Activated T-cell treated with anti-CD3 and anti-CD28 coated beads, Interleukin-2, amount 50 U/mL, for 72 hours (primary cell): ENCODE results near the gene PROM1. TPM values are rescaled to one million over a fixed set of nuclear protein-coding genes. Genes with fewer than 3 reads are reported as not detected.

ENCODE experiments used
- ATAC-seq, 2 donors: fragments of 150-1000 bp; cut with Tn5 transposase; replicated peaks in 1 of 2; 2 replicates each; pipeline ENCODE4 v1.10.0; 2021; ENCODE audit warnings: moderate library complexity in 2 of 2, mild to moderate bottlenecking in 1 of 2
- DNase-seq, 2 donors: peaks; one replicate each; pipeline ENCODE4 v3.0.0; 2021 to 2022; ENCODE audit warnings: mixed read lengths in 1 of 2
- H3K27ac Mint-ChIP-seq: one replicate; pipeline ENCODE4 v1.8.0; 2022; ENCODE audit warnings: mild to moderate bottlenecking, moderate library complexity, mixed read lengths
- H3K27me3 Mint-ChIP-seq: one replicate; pipeline ENCODE4 v1.8.0; 2022; ENCODE audit warnings: low read depth, mixed read lengths
- H3K36me3 Mint-ChIP-seq, 2 donors: one replicate each; pipeline ENCODE4 v1.8.0; 2022; ENCODE audit warnings: mixed read lengths in 2 of 2, mild to moderate bottlenecking in 1 of 2; ENCODE audit not compliant: insufficient read depth in 2 of 2
- H3K4me1 Mint-ChIP-seq: one replicate; pipeline ENCODE4 v1.8.0; 2022; ENCODE audit warnings: low read depth, mixed read lengths
- H3K4me3 Mint-ChIP-seq, 2 donors: one replicate each; pipeline ENCODE4 v1.8.0; 2022; ENCODE audit warnings: mild to moderate bottlenecking in 2 of 2, mixed read lengths in 2 of 2, moderate library complexity in 2 of 2
- H3K9me3 Mint-ChIP-seq, 2 donors: one replicate each; pipeline ENCODE4 v1.8.0; 2022; ENCODE audit warnings: mixed read lengths in 2 of 2
- total RNA-seq, 2 donors: library from RNA; stranded (reverse); gene quantifications; one replicate each; pipeline ENCODE4 v1.2.3, GENCODE V29; 2022

PROM1 gene
- total RNA-seq, 2 donors from 2014 or later = 0.22 to 1.6 TPM

DNA sequence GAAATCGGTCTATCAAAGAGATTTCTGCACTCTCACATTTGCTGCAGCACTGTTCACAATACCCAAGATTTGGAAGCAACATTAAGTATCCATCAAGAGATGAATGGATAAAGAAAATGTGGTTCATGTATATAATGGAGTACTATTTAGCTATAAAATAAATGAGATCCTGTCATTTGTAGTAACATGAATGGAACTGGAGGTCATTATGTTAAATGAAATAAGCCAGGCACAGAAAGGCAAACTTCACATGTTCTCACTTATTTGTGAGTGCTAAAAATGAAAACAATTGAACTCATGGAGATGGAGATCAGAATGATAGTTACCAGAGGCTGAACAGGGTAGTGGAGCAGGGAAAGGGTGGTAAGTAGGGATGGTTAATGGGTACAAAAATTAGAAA lies 17.0 kb upstream of the PROM1 start:
- Mint-ChIP-seq H3K36me3 (no peaks in the 10 kb centered on the region), H3K27me3 (peaks cover 28% of the 10 kb centered on the region), H3K9me3 (no peaks in the 10 kb centered on the region), H3K4me3 (no peak overlapping the region), H3K27ac (no peak overlapping the region), H3K4me1 (no peaks in the 10 kb centered on the region)
- ATAC-seq (no peak), DNase-seq (no peak)

DNA sequence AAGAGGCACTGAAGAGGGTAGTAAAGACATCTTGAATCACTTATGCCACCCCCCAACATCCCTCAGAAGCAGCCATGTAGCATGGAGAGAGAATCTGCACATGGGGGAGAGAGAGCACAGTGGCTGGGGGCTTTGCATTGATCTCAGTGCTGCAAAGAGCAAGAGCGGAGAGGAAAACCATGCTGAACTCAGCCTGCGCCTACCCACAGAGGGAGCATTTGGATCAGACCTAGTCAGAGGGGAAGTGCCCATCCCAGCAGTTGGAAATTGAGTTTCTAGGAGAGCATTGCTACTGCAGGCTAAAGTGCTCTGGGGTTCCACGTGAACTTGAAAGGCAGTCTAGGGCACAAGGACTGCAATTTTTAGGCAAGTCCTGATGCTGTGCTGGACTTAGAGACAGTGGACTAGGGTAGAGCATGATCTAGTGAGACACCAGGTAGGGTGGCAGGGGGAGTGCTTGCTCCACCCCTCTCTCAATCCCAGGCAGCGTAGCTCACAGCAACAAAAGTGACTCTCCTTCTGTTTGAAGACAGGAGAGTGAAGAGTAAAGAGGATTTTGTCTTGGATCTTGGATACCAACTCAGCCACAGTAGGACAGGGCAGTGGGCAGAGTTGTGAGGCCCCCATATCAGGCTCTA lies 9.0 kb upstream of the PROM1 start:
- H3K4me1 Mint-ChIP-seq = no peaks in the 10 kb centered on the region

DNA sequence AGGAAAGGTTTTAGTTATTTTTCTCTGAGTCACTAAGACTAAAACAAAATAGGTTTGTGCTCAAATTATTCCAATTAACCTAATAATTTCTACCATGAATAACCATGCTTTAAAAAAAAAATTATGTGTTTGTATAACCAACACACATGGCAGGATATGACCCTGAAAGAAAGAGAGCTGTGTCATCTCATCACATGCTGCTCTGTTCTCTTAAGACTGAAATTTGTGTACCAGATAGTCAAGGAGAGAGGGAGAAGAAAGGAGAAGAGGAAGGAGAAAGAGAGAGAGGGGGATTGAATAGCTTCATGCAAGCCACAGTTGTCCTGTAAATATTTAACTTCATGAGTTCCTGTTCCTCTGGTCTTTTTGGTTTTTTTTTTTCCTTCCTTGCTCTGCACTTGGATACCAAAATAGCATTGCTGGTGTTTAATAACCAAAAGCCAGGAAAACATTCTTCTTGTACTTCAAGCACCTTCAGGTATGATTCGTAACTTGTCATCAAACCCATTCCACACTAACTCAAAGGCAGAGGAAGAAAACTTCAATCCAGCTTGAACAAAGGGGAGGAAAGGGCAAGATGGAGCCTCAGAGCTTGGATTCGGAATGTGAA lies 6.4 kb upstream of the PROM1 start:
- H3K36me3 Mint-ChIP-seq = peaks cover 1 to 2% of the 10 kb centered on the region in 2 donors
- H3K4me3 Mint-ChIP-seq = no peak overlapping the region
- no peaks in the 10 kb centered on the region for H3K9me3 Mint-ChIP-seq
- DNase-seq = no peak
- peaks cover 63% of the 10 kb centered on the region for H3K27me3 Mint-ChIP-seq
- ATAC-seq = no peak
- no peaks in the 10 kb centered on the region for H3K4me1 Mint-ChIP-seq
- no peak overlapping the region for H3K27ac Mint-ChIP-seq

More for the DNA sequence above, 9.0 kb upstream of the PROM1 start:
- peaks cover 0 to 2% of the 10 kb centered on the region in 2 donors for H3K36me3 Mint-ChIP-seq
- H3K27me3 Mint-ChIP-seq = peaks cover 71% of the 10 kb centered on the region
- ATAC-seq (no peak), DNase-seq (no peak)
- H3K4me3 Mint-ChIP-seq = no peak overlapping the region
- H3K9me3 Mint-ChIP-seq = no peaks in the 10 kb centered on the region
- no peak overlapping the region for H3K27ac Mint-ChIP-seq

DNA sequence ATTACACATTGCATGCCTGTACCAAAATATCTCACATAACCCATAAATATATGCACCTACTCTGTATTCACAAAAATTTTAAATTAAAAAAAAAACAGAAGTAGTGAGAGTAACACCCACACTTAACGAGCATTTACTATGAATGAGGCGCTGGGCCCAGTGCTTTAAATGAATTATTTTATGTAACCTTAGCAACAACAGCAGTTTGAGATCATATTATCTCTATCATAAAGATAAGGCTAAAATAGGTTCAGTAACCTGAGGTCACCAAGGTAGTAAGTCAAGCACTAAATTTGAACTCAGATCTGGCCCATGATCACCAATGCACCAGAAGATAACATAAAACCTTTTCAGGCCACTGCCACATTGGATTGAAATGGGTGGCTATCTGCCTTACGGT lies 5.3 kb upstream of the PROM1 start:
- DNase-seq (no peak), ATAC-seq (no peak)
- peaks cover 0 to 5% of the 10 kb centered on the region in 2 donors for H3K9me3 Mint-ChIP-seq
- H3K27ac Mint-ChIP-seq = no peak overlapping the region
- H3K27me3 Mint-ChIP-seq = peaks cover 67% of the 10 kb centered on the region
- H3K36me3 Mint-ChIP-seq = peaks cover 6 to 11% of the 10 kb centered on the region in 2 donors
- no peak overlapping the region for H3K4me3 Mint-ChIP-seq
- peaks cover 1% of the 10 kb centered on the region for H3K4me1 Mint-ChIP-seq

DNA sequence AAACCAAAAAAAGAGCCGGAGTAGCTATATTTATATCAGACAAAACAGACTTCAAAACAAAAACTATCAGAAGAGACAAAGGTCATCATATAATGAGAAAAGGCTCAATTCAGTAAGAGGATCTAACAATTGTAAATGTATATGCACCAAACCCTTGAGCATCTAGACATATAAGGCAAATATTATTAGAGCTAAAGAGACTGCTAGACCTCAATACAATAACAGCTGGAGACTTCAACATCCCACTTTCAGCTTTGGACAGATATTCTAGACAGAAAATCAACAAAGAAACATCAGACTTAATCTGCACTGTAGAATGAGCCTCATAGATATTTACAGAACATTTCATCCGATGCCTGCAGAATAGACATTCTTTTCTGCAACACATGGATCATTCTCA lies 4.8 kb upstream of the PROM1 start:
- no peak overlapping the region for H3K27ac Mint-ChIP-seq
- peaks cover 6% of the 10 kb centered on the region for H3K4me1 Mint-ChIP-seq
- H3K27me3 Mint-ChIP-seq = peaks cover 67% of the 10 kb centered on the region
- H3K9me3 Mint-ChIP-seq = peaks cover 0 to 5% of the 10 kb centered on the region in 2 donors
- DNase-seq = no peak
- ATAC-seq = no peak
- H3K4me3 Mint-ChIP-seq = no peak overlapping the region
- H3K36me3 Mint-ChIP-seq = peaks cover 4 to 13% of the 10 kb centered on the region in 2 donors

DNA sequence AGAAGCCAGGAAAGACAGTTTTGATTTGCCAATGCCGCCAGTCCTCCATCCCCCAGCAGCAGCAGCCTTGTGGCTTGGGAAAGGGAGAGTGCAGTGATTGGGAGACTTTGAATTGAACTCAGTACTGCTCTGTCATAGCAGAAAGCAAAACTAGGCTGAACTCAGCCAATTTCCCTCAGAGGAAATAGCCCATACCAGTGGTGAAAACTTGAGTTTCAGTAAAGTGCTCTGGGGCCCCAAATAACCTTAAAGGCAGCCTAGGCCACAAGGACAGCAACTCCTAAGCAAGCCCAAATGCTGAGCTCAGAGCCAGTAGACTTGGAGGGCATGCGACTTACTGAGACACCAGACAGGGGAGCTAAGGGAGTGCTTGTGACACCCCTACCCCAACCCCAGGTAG lies 2.0 kb upstream of the PROM1 start:
- Mint-ChIP-seq H3K4me3 (no peak overlapping the region), H3K27me3 (peaks cover 66% of the 10 kb centered on the region), H3K9me3 (peaks cover 0 to 5% of the 10 kb centered on the region in 2 donors), H3K36me3 (peaks cover 4 to 13% of the 10 kb centered on the region in 2 donors), H3K4me1 (peaks cover 20% of the 10 kb centered on the region), H3K27ac (no peak overlapping the region)
- DNase-seq = no peak
- ATAC-seq = peak in 1 of 2 donors; percentile 41

DNA sequence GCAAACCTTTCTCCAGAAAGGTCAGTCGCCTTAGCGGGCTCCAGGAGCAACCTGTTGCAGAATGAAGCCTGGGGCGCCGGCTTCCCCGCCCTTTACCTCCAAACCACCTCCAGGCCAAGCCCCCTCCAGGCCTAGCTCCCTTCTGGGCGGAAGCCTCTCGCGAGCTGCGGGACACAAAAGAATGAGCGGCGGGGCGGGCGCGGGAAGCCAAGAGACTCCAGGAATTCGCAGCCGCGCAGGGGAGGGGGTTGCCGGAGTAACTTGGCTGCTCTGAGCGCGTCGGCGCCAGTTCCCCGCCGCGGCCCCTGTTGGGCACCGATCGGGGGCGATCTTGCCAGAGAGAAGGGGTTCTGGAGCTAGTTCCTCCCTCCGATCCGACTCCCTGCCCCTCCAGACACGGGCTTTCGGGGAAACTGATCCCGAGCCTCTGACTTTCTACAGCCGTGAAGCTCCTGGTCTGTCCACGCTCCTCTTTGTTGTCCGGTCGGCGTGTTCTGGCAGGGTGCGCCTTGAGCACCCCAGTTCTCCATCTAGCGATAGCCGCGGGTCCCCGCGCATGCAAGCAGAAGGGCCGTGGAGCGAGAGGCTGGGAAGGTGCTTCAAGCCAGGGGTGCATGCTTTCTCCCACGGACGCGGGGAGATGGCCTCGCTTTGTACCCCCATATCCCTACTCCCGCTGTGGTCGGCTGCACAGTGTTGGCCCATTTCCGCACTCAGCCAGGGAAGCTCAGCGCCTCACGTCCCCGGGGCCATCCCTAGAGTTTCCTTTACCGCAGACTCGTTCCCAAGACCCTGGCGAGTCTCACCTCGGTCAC lies 1.2 kb downstream of the PROM1 start:
- peak overlapping the region; percentile 81 to 88 for H3K4me3 Mint-ChIP-seq
- H3K27me3 Mint-ChIP-seq = peaks cover 66% of the 10 kb centered on the region
- ATAC-seq (peak; percentile 25 to 39), DNase-seq (peak; percentile 21 to 30)
- H3K4me1 Mint-ChIP-seq = peaks cover 27% of the 10 kb centered on the region
- peaks cover 0 to 5% of the 10 kb centered on the region in 2 donors for H3K9me3 Mint-ChIP-seq
- no peak overlapping the region for H3K27ac Mint-ChIP-seq
- H3K36me3 Mint-ChIP-seq = peaks cover 4 to 13% of the 10 kb centered on the region in 2 donors

DNA sequence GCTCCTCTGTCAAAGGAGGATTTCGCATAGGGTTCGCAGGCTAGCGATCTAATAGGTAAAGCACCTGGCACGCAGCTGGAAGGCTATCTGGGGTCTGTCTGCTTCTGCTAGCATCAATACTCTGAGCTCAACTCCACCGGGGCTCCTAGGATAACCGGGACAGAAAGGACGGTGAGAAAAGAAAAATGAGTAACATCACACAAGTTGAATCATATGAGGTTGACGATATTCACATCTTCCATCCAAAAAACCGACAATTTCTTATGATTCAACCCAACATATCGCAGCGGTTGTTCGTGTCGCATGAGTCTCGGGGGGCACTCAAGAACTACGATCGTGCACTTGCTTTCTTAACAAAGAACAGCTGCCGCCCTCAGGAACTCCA lies 1.8 kb downstream of the PROM1 start:
- DNase-seq (no peak), ATAC-seq (peak; percentile 65 to 75)
- Mint-ChIP-seq H3K4me1 (peaks cover 27% of the 10 kb centered on the region), H3K36me3 (peaks cover 4 to 13% of the 10 kb centered on the region in 2 donors), H3K27me3 (peaks cover 66% of the 10 kb centered on the region), H3K9me3 (peaks cover 0 to 5% of the 10 kb centered on the region in 2 donors), H3K27ac (peak overlapping the region; percentile 68), H3K4me3 (peak overlapping the region; percentile 81 to 88)

DNA sequence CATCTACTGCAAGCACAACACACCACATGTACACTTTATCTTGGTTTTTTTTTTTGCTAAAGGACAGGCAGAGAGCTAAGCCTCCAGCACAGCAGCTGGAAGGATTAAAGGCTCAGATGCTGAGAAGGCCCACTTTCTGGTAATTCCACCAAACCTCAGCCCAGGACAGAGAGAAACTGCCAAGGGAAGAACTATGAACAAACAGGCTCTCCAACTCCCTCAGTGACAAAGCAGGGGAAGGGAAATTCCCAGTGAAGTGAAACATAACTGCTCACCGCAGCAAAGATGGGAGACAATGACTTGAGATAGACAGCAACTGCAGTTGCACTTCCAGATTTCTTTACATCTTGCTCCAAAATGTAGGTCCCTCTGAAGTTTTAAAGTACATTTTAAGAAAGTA lies 4.8 kb downstream of the PROM1 start:
- DNase-seq = peak; percentile 10
- H3K27me3 Mint-ChIP-seq = peaks cover 70% of the 10 kb centered on the region
- H3K36me3 Mint-ChIP-seq = peaks cover 0 to 1% of the 10 kb centered on the region in 2 donors
- H3K9me3 Mint-ChIP-seq = no peaks in the 10 kb centered on the region
- no peak overlapping the region for H3K27ac Mint-ChIP-seq
- H3K4me1 Mint-ChIP-seq = peaks cover 25% of the 10 kb centered on the region
- peak; percentile 41 to 58 for ATAC-seq
- no peak overlapping the region for H3K4me3 Mint-ChIP-seq

DNA sequence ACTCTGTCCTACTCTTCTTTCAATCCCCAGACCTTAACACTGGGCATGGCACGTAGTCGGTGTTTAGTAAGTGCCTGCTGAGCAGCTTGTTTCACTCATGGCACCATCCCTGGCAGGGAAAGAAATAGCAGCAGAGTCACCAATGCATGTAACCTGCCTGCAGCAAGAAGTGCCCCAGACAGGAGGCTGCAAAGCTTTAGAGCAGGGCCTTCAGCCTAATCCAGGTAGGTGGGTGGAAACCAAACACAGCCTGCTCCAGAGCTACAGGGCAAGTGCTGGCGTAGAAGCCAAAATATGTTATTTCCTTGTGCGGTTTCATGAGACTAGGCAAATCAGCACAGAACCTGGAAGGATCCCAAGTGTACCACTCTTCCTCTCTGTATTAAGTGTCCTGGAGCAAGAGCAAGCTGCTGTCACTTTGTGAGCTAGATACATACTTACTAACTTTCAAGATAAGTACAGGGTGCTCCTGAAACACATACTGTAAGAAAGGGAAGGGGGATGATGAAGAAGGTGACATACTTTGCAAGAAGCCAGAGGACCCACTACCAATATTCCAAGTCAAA lies 5.5 kb downstream of the PROM1 start:
- Mint-ChIP-seq H3K4me3 (no peak overlapping the region), H3K9me3 (no peaks in the 10 kb centered on the region), H3K4me1 (peaks cover 22% of the 10 kb centered on the region), H3K27me3 (peaks cover 74% of the 10 kb centered on the region), H3K36me3 (no peaks in the 10 kb centered on the region), H3K27ac (no peak overlapping the region)
- no peak for DNase-seq
- no peak for ATAC-seq

DNA sequence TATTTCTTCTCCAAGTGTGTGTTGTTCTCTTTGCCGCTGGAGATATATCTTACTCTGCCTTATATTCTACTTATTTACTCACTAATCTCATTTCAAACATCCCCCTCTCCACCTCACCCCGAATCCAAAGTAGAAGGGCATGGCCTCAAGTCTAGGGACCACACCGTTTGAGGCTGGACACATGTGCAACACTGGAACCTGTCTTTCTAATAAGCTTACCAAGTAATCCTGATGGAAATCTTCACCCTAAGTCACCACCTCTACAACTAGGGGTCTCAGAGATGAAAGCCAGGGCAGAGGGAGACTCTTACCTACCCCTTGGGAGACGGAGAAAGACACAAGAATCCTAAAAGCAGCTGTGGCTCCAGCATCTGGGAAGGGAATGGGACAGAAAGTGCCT lies 6.0 kb downstream of the PROM1 start:
- Mint-ChIP-seq H3K36me3 (no peaks in the 10 kb centered on the region), H3K27me3 (peaks cover 77% of the 10 kb centered on the region), H3K4me1 (peaks cover 19% of the 10 kb centered on the region), H3K4me3 (no peak overlapping the region), H3K9me3 (no peaks in the 10 kb centered on the region), H3K27ac (no peak overlapping the region)
- ATAC-seq (no peak), DNase-seq (no peak)

DNA sequence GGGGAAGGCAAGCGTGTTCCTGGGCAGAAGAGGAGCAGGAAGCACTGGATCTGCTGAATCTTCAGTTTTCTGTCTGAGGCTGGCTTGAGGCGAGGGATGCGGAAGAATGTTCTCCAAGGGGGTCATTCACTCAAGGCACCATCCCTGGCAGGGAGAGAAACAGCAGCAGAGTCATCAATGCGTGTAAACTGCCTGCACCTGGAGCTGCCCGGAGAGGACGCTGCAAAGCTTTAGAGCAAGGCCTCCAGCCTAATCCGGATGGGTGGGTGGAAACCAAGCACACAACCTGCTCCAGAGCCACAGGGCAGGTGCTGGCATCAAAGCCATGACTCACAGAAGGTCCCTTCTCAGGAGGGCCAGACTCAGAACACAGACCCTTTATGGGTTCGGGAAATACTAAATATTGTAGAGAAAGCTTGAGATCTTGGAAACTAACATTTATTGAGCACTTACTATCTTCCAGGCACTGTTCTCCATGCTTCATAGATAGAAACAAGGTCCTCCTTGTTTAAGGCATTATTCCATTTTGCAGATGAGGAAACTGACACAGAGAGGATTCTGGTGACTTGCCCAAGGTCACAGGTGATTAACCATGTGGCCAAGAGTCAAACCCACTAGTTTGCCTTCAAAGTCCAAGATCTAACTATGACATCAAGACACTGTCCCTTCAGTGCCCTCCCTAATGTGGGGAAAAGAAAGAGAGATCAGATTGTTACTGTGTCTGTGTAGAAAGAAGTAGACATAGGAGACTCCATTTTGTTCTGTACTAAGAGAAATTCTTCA lies 7.7 kb downstream of the PROM1 start:
- peaks cover 73% of the 10 kb centered on the region for H3K27me3 Mint-ChIP-seq
- ATAC-seq (no peak), DNase-seq (no peak)
- peaks cover 7% of the 10 kb centered on the region for H3K4me1 Mint-ChIP-seq
- H3K36me3 Mint-ChIP-seq = no peaks in the 10 kb centered on the region
- no peak overlapping the region for H3K4me3 Mint-ChIP-seq
- H3K27ac Mint-ChIP-seq = no peak overlapping the region
- H3K9me3 Mint-ChIP-seq = no peaks in the 10 kb centered on the region
